Measurements from ENCODE around the gene TNS1.
A peak's percentile ranks its signal among the peaks of the same experiment; 100 is the strongest.

Gene TNS1

GRCh38 chr2:217918308-217919024 is 84.3 kb downstream of the TNS1 start:
- Histone ChIP-seq H3K4me3 (ENCODE audit: low read length) (no peak overlapping the region), H3K36me3 (ENCODE audit: insufficient read depth, low read length) (no peaks in the 10 kb centered on the region), H3K9ac (ENCODE audit: low read depth, low read length) (no peak overlapping the region), H3K9me3 (ENCODE audit: insufficient read depth, low read depth, low read length) (no peaks in the 10 kb centered on the region), H3K27me3 (ENCODE audit: insufficient read depth, low read length) (no peaks in the 10 kb centered on the region; the same call in 1 of the 2 replicates), H3K27ac (ENCODE audit: low read depth, low read length) (peak overlapping the region; percentile 28; the same call in 1 of the 2 replicates), H3K4me1 (ENCODE audit: insufficient read depth, low read length) (peaks cover 45% of the 10 kb centered on the region)
- WGBS: 23% methylated on average over 19 of the region's 20 CpGs

GRCh38 chr2:217916504-217917254 is 86.1 kb downstream of the TNS1 start:
- Histone ChIP-seq H3K9me3 (ENCODE audit: insufficient read depth, low read depth, low read length) (no peaks in the 10 kb centered on the region), H3K27me3 (ENCODE audit: insufficient read depth, low read length) (peaks cover 6% of the 10 kb centered on the region; the same call in 1 of the 2 replicates), H3K9ac (ENCODE audit: low read depth, low read length) (no peak overlapping the region), H3K36me3 (ENCODE audit: insufficient read depth, low read length) (no peaks in the 10 kb centered on the region), H3K4me3 (ENCODE audit: low read length) (no peak overlapping the region), H3K4me1 (ENCODE audit: insufficient read depth, low read length) (peaks cover 42% of the 10 kb centered on the region), H3K27ac (ENCODE audit: low read depth, low read length) (no peak overlapping the region)
- 87% methylated on average over 10 of the region's 10 CpGs for WGBS

- H3K4me1 ChIP-seq (ENCODE audit: insufficient read depth, low read length): peaks cover 35% of the 10 kb centered on the region
- WGBS: 84% methylated on average over 5 of the region's 5 CpGs
- no peak overlapping the region for H3K4me3 ChIP-seq (ENCODE audit: low read length)
- H3K9ac ChIP-seq (ENCODE audit: low read depth, low read length): no peak overlapping the region
- H3K27ac ChIP-seq (ENCODE audit: low read depth, low read length): no peak overlapping the region
- peaks cover 6% of the 10 kb centered on the region; the same call in 1 of the 2 replicates for H3K27me3 ChIP-seq (ENCODE audit: insufficient read depth, low read length)
- H3K9me3 ChIP-seq (ENCODE audit: insufficient read depth, low read depth, low read length): no peaks in the 10 kb centered on the region
- H3K36me3 ChIP-seq (ENCODE audit: insufficient read depth, low read length): no peaks in the 10 kb centered on the region
These were observed 87.1 kb downstream of the TNS1 start for GRCh38 chr2:217915706-217916105.

- peaks cover 27% of the 10 kb centered on the region for H3K4me1 ChIP-seq (ENCODE audit: insufficient read depth, low read length)
- 92% methylated on average over 9 of the region's 9 CpGs for WGBS
- H3K9me3 ChIP-seq (ENCODE audit: insufficient read depth, low read depth, low read length): no peaks in the 10 kb centered on the region
These were observed 87.9 kb downstream of the TNS1 start for GRCh38 chr2:217914878-217915277.

DNA sequence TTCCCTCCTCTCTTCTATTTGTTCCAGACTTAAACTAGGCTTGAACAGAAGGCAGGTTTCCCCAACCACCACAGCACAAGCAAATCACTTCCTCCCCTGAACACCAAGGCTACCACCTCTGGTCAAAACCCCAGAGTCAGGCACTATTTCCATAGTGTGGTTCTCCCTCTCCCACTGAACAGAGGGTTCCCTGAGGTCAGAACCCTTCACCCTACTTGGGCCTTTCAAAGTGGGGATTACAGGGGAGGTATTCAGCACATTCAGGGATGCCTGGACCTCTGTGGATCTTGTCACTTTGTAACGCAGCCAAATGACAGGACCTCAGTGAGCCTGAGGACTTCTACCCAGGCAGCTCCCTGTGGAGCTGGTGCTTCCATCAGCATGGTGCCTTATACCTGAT is 88.7 kb downstream of the TNS1 start:
- Histone ChIP-seq H3K4me3 (ENCODE audit: low read length) (no peak overlapping the region), H3K9me3 (ENCODE audit: insufficient read depth, low read depth, low read length) (no peaks in the 10 kb centered on the region), H3K27ac (ENCODE audit: low read depth, low read length) (no peak overlapping the region), H3K27me3 (ENCODE audit: insufficient read depth, low read length) (0 out of 2 replicates have a peak, but pooled peaks cover 6% of the 10 kb centered on the region), H3K4me1 (ENCODE audit: insufficient read depth, low read length) (peaks cover 19% of the 10 kb centered on the region), H3K9ac (ENCODE audit: low read depth, low read length) (no peak overlapping the region), H3K36me3 (ENCODE audit: insufficient read depth, low read length) (no peaks in the 10 kb centered on the region)
- 89% methylated on average over 1 of the region's 1 CpG for WGBS

More at GRCh38 chr2:217914878-217915277, 87.9 kb downstream of the TNS1 start:
- Histone ChIP-seq H3K27ac (ENCODE audit: low read depth, low read length) (no peak overlapping the region), H3K4me3 (ENCODE audit: low read length) (no peak overlapping the region), H3K27me3 (ENCODE audit: insufficient read depth, low read length) (peaks cover 6% of the 10 kb centered on the region; the same call in 1 of the 2 replicates), H3K9ac (ENCODE audit: low read depth, low read length) (no peak overlapping the region), H3K36me3 (ENCODE audit: insufficient read depth, low read length) (no peaks in the 10 kb centered on the region)

- Histone ChIP-seq H3K4me1 (ENCODE audit: insufficient read depth, low read length) (peaks cover 12% of the 10 kb centered on the region), H3K27ac (ENCODE audit: low read depth, low read length) (no peak overlapping the region), H3K36me3 (ENCODE audit: insufficient read depth, low read length) (no peaks in the 10 kb centered on the region), H3K4me3 (ENCODE audit: low read length) (no peak overlapping the region), H3K9me3 (ENCODE audit: insufficient read depth, low read depth, low read length) (no peaks in the 10 kb centered on the region), H3K9ac (ENCODE audit: low read depth, low read length) (no peak overlapping the region), H3K27me3 (ENCODE audit: insufficient read depth, low read length) (0 out of 2 replicates have a peak, but pooled peaks cover 6% of the 10 kb centered on the region)
- WGBS: 84% methylated on average over 3 of the region's 3 CpGs
These were observed 89.4 kb downstream of the TNS1 start for GRCh38 chr2:217913436-217913835.

- 53% methylated on average over 24 of the region's 25 CpGs for WGBS
- 0 out of 2 replicates have a peak, but pooled peaks cover 6% of the 10 kb centered on the region for H3K27me3 ChIP-seq (ENCODE audit: insufficient read depth, low read length)
- H3K27ac ChIP-seq (ENCODE audit: low read depth, low read length): no peak overlapping the region
These were observed 90.4 kb downstream of the TNS1 start for GRCh38 chr2:217912098-217913024.

DNA sequence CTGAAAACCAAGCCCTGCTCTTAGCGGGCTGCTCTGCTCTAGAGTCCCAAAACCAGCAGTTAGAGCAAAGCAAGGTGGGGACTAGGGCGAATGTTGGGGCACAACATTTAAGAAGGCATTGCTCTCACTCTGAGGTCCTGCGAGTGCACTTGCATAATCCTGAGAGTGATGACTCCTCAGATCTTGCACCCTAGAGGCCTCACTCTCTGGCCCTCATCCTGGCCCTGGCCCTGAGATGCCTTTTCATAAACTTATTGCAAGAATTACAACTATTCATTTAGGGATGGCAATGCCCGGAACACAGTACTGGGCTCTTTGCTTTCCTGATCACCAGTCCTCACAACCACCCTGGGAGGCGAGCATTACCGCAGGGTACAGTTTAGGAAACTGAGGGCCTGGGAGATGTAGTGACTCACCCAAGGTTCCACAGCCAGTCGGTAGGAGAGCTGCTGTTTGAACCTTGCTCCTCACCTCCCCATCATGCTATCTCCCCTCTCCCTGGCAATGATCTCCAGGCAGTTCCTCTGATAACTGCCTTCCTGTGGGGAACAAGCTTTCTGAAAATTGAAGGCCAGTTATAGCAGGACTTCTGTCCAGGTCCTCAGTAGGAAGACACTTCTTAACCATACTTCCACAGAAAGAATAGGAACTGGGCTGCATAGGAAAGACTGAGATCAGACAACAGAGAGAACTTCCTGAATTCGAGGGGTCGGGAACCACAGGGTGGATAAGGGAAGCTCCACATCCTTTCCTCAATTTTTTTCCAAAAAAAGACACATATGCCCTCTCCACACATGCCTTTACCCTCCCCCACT is 91.3 kb downstream of the TNS1 start:
- Histone ChIP-seq H3K9ac (ENCODE audit: low read depth, low read length) (no peak overlapping the region), H3K9me3 (ENCODE audit: insufficient read depth, low read depth, low read length) (no peaks in the 10 kb centered on the region), H3K36me3 (ENCODE audit: insufficient read depth, low read length) (no peaks in the 10 kb centered on the region), H3K4me3 (ENCODE audit: low read length) (no peak overlapping the region), H3K27me3 (ENCODE audit: insufficient read depth, low read length) (0 out of 2 replicates have a peak, but pooled peaks cover 6% of the 10 kb centered on the region), H3K27ac (ENCODE audit: low read depth, low read length) (no peak overlapping the region), H3K4me1 (ENCODE audit: insufficient read depth, low read length) (0 out of 2 replicates have a peak, but pooled peaks cover 6% of the 10 kb centered on the region)
- WGBS: 85% methylated on average over 9 of the region's 9 CpGs

More at GRCh38 chr2:217912098-217913024, 90.4 kb downstream of the TNS1 start:
- Histone ChIP-seq H3K36me3 (ENCODE audit: insufficient read depth, low read length) (no peaks in the 10 kb centered on the region), H3K9ac (ENCODE audit: low read depth, low read length) (no peak overlapping the region), H3K9me3 (ENCODE audit: insufficient read depth, low read depth, low read length) (no peaks in the 10 kb centered on the region), H3K4me3 (ENCODE audit: low read length) (peak overlapping the region; percentile 33; the same call in 1 of the 2 replicates), H3K4me1 (ENCODE audit: insufficient read depth, low read length) (0 out of 2 replicates have a peak, but pooled peaks cover 6% of the 10 kb centered on the region)

DNA sequence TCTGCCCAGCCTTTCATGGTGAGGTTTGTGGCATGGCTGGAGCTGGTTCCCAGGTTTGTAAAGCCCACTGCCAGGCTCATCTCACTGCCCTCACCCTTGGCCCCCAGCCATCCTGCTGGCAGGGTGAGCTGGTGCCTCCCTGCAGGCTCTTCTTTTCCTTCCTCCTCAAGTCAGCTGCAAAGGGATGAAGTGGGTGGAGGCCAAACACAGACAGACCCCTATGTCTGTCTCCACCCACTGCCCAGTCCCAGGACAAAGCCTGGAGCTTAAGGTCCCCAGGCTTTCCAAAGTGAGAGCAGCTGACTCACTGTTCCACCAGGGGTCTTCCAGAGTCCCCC is 92.0 kb downstream of the TNS1 start:
- no peak overlapping the region for H3K4me3 ChIP-seq (ENCODE audit: low read length)
- 0 out of 2 replicates have a peak, but pooled peaks cover 6% of the 10 kb centered on the region for H3K4me1 ChIP-seq (ENCODE audit: insufficient read depth, low read length)
- H3K9ac ChIP-seq (ENCODE audit: low read depth, low read length): no peak overlapping the region
- 0 out of 2 replicates have a peak, but pooled peaks cover 6% of the 10 kb centered on the region for H3K27me3 ChIP-seq (ENCODE audit: insufficient read depth, low read length)
- H3K27ac ChIP-seq (ENCODE audit: low read depth, low read length): no peak overlapping the region
- H3K9me3 ChIP-seq (ENCODE audit: insufficient read depth, low read depth, low read length): no peaks in the 10 kb centered on the region
- no peaks in the 10 kb centered on the region for H3K36me3 ChIP-seq (ENCODE audit: insufficient read depth, low read length)
